Keratinocyte (primary cell): ENCODE measurements around the gene ANKS1B.

Experiments used
- CTCF ChIP-seq, 3 experiments: IDR thresholded peaks in 1 of 3; conservative IDR thresholded peaks in 1 of 3; optimal IDR thresholded peaks in 1 of 3; 2 replicates in 2 of 3; 3 replicates in 1 of 3; pipeline versions ENCODE3 to v1.5.1; 2011; ENCODE audit warnings: low read length in 3 of 3, mild to moderate bottlenecking in 3 of 3, moderate library complexity in 2 of 3, control low read depth in 1 of 3, inconsistent platforms in 1 of 3; ENCODE audit not compliant: insufficient read depth in 2 of 3; ENCODE audit errors: extremely low read depth in 1 of 3
- EZH2 ChIP-seq: IDR thresholded peaks from one replicate; pipeline ENCODE4 v1.6.1; 2012; ENCODE audit warnings: inconsistent platforms, mild to moderate bottlenecking, low read length, moderate library complexity

- TF ChIP-seq CTCF (optimal IDR thresholded peaks at IDR 0.05 in 1 of 3, IDR thresholded peaks at IDR 0.05 in 1 of 3, conservative IDR thresholded peaks at IDR 0.05 in 1 of 3; ENCODE audit: extremely low read depth in 1 of 3, insufficient read depth in 2 of 3, low read length in 3 of 3) (no peak), EZH2 (no peak)
These were observed 180.0 kb downstream of the ANKS1B start for GRCh38 chr12:99804715-99805114.
